Measurements from ENCODE around the gene C1QL2. TPM values are rescaled to one million over a fixed set of nuclear protein-coding genes. Genes with fewer than 3 reads are reported as not detected.

C1QL2 gene
- total RNA-seq, 2 experiments from 2014 or later = not detected

DNA sequence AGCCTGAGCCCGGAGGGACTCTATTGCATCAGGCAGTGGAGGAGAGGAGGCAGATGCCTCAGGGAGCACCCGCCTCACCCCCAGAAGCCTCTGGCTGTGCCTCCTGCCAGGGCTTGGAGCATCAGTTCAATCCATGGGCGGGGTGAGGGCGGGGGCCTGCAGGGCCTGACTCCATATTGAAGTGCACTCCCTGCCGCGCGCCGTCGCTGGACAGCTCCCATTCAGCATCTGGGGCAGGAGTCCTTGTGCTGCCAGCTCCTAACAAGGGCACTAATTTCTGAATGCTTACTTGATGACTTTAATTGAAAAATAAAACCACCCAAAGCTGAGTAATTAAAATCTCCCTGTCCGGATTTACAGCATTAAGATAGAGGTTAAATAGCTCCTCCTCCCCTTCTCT is 23.8 kb downstream of the C1QL2 start:
- no peak overlapping the region for H3K4me3 Mint-ChIP-seq
- H3K4me1 Mint-ChIP-seq = no peaks in the 10 kb centered on the region
- H3K27me3 Mint-ChIP-seq = peaks cover 11% of the 10 kb centered on the region
- H3K9me3 Mint-ChIP-seq = no peaks in the 10 kb centered on the region
- H3K27ac Mint-ChIP-seq = no peak overlapping the region
- DNase-seq = no peak
- no peaks in the 10 kb centered on the region for H3K36me3 Mint-ChIP-seq

GRCh38 chr2:119126650-119127049 is 31.9 kb downstream of the C1QL2 start:
- H3K27ac Mint-ChIP-seq = no peak overlapping the region
- DNase-seq = peak; percentile 29
- H3K36me3 Mint-ChIP-seq = no peaks in the 10 kb centered on the region
- H3K4me1 Mint-ChIP-seq = no peaks in the 10 kb centered on the region
- peaks cover 19% of the 10 kb centered on the region for H3K27me3 Mint-ChIP-seq
- no peak overlapping the region for H3K4me3 Mint-ChIP-seq
- no peaks in the 10 kb centered on the region for H3K9me3 Mint-ChIP-seq

- Mint-ChIP-seq H3K27ac (no peak overlapping the region), H3K36me3 (no peaks in the 10 kb centered on the region), H3K9me3 (no peaks in the 10 kb centered on the region), H3K27me3 (peaks cover 10% of the 10 kb centered on the region), H3K4me3 (no peak overlapping the region), H3K4me1 (no peaks in the 10 kb centered on the region)
- no peak for DNase-seq
These were observed 35.2 kb downstream of the C1QL2 start for GRCh38 chr2:119123389-119123788.

DNA sequence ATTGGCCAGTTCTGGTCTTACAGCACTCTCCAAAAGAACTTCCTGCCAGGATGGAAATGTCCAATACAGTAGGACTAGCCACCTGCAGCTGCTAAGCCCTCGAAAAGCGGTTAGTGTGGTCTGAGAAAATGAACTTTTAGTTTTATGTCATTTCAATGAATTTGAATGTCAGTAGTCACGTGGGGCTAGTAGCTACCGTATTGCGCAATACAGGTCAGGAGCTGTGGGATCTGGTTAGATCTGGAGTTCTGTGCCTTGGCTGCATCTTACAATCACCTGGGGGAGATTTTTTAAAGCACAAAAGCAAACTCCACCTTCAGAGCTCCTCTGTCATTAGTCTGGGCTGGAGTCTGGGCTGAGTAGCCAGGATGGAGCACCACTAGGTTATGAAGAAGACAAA is 35.9 kb downstream of the C1QL2 start:
- Mint-ChIP-seq H3K4me3 (no peak overlapping the region), H3K36me3 (no peaks in the 10 kb centered on the region)
- DNase-seq = no peak

GRCh38 chr2:119119999-119120756 is 38.4 kb downstream of the C1QL2 start:
- no peaks in the 10 kb centered on the region for H3K4me1 Mint-ChIP-seq
- no peak overlapping the region for H3K27ac Mint-ChIP-seq
- no peak for DNase-seq
- no peaks in the 10 kb centered on the region for H3K36me3 Mint-ChIP-seq
- H3K9me3 Mint-ChIP-seq = no peaks in the 10 kb centered on the region
- H3K4me3 Mint-ChIP-seq = no peak overlapping the region
- H3K27me3 Mint-ChIP-seq = peaks cover 12% of the 10 kb centered on the region

More for the DNA sequence above, 35.9 kb downstream of the C1QL2 start:
- Mint-ChIP-seq H3K9me3 (no peaks in the 10 kb centered on the region), H3K27me3 (peaks cover 10% of the 10 kb centered on the region), H3K4me1 (no peaks in the 10 kb centered on the region), H3K27ac (no peak overlapping the region)

DNA sequence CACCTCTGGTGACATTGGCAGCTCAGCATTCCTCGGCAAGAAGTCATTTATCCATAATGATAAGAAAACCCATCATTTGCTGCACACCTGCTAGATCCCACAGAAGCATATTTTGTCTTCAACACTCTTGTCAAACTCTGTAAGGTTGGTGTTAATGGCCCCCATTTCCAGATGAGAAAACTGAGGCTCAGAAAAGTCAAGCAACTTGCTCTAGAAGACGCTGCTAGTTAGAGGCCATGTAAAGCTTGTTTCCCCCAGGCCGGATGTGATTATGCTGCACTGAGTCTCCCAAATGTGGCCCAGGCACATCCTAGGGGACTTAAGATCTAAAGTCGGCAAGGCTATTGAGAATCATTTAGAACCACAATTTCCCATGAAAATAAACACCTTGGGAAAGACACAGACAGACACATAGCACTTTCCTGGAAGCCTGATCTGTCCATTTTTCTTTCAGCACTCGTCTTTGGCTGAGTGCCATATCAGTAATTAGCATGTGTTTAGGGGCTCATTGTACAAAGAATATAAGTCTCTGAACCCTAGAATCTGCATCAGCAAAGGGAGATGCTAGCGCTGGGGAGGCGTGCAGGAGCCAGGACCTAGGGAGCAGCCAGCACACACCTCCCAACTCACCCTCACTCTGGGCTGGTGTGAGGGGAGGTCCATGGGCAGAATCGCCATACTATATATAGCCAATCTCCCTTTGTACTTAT is 39.3 kb downstream of the C1QL2 start:
- H3K27ac Mint-ChIP-seq = no peak overlapping the region
- H3K36me3 Mint-ChIP-seq = no peaks in the 10 kb centered on the region
- H3K27me3 Mint-ChIP-seq = peaks cover 12% of the 10 kb centered on the region
- no peak for DNase-seq
- H3K9me3 Mint-ChIP-seq = no peaks in the 10 kb centered on the region
- no peaks in the 10 kb centered on the region for H3K4me1 Mint-ChIP-seq
- H3K4me3 Mint-ChIP-seq = no peak overlapping the region

- no peak for DNase-seq
- Mint-ChIP-seq H3K9me3 (no peaks in the 10 kb centered on the region), H3K27ac (no peak overlapping the region), H3K27me3 (peaks cover 14% of the 10 kb centered on the region), H3K4me3 (no peak overlapping the region), H3K4me1 (no peaks in the 10 kb centered on the region), H3K36me3 (no peaks in the 10 kb centered on the region)
These were observed 40.4 kb downstream of the C1QL2 start for GRCh38 chr2:119117891-119118882.

GRCh38 chr2:119117408-119117807 is 41.1 kb downstream of the C1QL2 start:
- H3K36me3 Mint-ChIP-seq = no peaks in the 10 kb centered on the region
- H3K4me3 Mint-ChIP-seq = no peak overlapping the region
- DNase-seq = no peak
- no peaks in the 10 kb centered on the region for H3K9me3 Mint-ChIP-seq
- peaks cover 13% of the 10 kb centered on the region for H3K27me3 Mint-ChIP-seq
- H3K4me1 Mint-ChIP-seq = no peaks in the 10 kb centered on the region
- no peak overlapping the region for H3K27ac Mint-ChIP-seq

DNA sequence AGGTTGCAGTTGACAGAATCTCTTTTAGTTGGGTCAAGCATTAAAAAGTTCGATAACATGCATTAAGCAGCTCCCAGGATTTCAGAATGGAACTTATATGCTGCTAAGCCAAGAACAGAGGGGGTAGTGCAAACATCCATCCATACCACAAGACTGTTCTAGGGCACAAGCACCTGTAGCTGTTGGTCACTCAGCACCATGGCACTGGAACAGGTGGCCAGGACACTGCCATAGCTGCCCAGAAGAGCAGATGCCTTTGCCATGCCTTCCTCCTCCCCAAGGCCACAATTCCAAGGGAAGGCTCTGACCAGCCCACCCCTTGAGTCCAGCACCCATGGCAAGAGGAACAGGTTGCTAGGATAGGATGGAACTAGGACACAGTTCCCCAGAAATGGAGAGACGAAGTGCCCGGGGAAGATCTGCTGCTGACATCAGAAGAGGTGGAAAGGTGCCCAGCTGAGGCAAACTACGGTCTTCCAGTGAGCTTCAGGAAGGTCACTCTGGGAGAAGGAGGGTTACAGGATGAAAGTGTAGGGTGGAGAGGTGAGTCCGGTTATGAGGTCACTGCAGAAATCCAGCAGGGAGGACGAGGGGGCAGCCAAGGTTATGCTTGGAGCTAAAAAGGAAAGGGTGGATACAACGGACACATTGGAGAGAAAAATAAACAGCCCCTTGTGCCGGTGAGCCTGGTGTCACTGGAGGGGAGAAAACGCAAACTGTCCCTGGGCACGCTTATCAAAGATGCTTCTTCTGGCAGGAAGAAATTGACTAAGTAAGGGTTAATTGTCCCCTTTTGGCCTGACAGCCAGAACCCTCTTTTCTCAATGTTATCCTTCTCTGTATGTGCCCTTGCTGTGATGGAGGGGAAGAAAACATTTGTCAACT is 41.9 kb downstream of the C1QL2 start:
- Mint-ChIP-seq H3K9me3 (peaks cover 2% of the 10 kb centered on the region), H3K27ac (no peak overlapping the region), H3K4me1 (no peaks in the 10 kb centered on the region), H3K36me3 (no peaks in the 10 kb centered on the region), H3K4me3 (no peak overlapping the region), H3K27me3 (peaks cover 13% of the 10 kb centered on the region)
- DNase-seq = no peak

GRCh38 chr2:119114266-119114665 is 44.3 kb downstream of the C1QL2 start:
- Mint-ChIP-seq H3K27ac (no peak overlapping the region), H3K4me1 (no peaks in the 10 kb centered on the region), H3K27me3 (peaks cover 13% of the 10 kb centered on the region), H3K4me3 (no peak overlapping the region), H3K9me3 (peaks cover 7% of the 10 kb centered on the region), H3K36me3 (no peaks in the 10 kb centered on the region)
- DNase-seq = no peak

DNA sequence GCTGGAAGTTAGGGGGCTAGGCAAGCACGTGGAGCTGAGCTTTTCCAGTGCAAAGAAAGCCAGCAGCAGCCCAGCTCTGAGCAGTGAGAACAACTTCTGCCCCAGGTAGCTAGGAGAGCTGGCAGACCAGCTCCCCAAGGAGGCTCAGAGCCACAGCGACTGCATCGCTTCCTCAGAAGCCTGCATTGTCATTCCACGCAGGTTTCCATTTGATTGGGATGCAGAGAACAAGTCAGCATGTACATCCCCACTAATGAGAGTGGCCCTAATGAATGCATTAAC is 45.1 kb downstream of the C1QL2 start:
- Mint-ChIP-seq H3K9me3 (peaks cover 7% of the 10 kb centered on the region), H3K4me3 (no peak overlapping the region), H3K27ac (no peak overlapping the region), H3K4me1 (no peaks in the 10 kb centered on the region), H3K27me3 (peaks cover 13% of the 10 kb centered on the region), H3K36me3 (no peaks in the 10 kb centered on the region)
- DNase-seq = no peak

DNA sequence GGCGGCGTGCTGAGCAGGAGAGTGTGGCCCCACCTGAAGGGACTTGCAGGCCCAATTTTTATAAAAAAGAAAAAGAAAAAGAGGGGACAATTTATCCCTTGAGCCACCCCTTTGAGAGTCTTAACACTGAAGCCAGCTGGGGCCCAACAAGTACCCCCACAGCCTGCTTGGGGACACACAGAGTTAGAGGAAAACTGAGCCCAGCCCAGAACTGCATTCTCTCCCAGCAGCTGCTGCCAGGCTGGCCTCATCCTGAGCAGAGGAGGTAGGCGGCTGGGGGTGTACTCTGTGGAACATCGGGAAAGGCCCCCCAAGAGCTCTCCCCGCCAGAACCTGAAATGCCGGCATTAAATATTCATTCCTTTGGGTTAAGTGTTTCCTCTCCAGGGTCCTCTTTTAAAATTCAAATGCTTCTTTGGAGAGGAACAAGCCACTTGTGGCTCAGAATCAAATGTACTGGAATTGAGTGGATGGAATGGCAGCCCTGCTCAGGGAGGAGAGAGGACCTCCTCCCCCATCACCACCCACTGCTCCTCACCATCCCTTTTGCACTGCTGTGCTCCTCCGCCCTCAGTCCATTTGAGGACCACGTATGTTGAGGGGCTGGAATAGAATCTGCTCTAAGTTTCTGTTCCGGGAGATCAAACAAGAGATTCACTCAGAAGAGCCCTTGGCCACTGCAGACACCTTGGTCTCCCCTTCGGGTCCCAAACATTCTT is 45.6 kb downstream of the C1QL2 start:
- Mint-ChIP-seq H3K27ac (no peak overlapping the region), H3K36me3 (no peaks in the 10 kb centered on the region), H3K4me3 (no peak overlapping the region), H3K27me3 (peaks cover 13% of the 10 kb centered on the region), H3K4me1 (no peaks in the 10 kb centered on the region), H3K9me3 (peaks cover 7% of the 10 kb centered on the region)
- no peak for DNase-seq

DNA sequence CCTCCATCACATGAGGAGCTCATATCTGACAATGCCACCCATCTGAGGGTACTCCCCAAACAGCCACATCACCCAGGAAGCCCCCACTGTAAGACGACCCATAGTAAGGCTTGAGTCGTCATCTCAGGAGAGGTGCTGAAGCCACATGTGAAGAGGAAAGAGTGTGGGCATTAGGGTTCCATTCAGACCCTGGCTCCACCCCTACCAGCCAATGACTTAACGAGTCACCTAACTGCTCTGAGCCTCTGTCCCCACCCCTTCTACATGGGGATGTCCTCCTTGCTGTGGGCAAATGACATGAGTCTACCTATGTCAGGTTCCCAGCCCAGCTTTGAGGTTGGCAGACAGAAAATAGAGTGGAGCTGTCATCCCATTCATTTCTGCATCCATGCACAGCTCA is 46.3 kb downstream of the C1QL2 start:
- peaks cover 7% of the 10 kb centered on the region for H3K9me3 Mint-ChIP-seq
- H3K4me3 Mint-ChIP-seq = no peak overlapping the region
- H3K36me3 Mint-ChIP-seq = no peaks in the 10 kb centered on the region
- no peak for DNase-seq
- peaks cover 20% of the 10 kb centered on the region for H3K27me3 Mint-ChIP-seq
- no peak overlapping the region for H3K27ac Mint-ChIP-seq
- H3K4me1 Mint-ChIP-seq = no peaks in the 10 kb centered on the region

All from activated naive CD8-positive, alpha-beta T cell treated with anti-CD3 and anti-CD28 coated beads for 36 hours (primary cell).